ENCODE results near the gene ARVCF.
A peak's percentile ranks its signal among the peaks of the same experiment; 100 is the strongest.

ARVCF gene

GRCh38 chr22:19993926-19994325, 22.7 kb downstream of the ARVCF start:
- H3K36me3 ChIP-seq (ENCODE audit: control insufficient read depth in 2 of 2, insufficient read depth in 1 of 2, low read length in 2 of 2), result no peaks in the 10 kb centered on the region
- H3K9me3 ChIP-seq (ENCODE audit: control insufficient read depth, insufficient read depth, low read depth, low read length), result no peaks in the 10 kb centered on the region
- ChIA-PET POLR2A (no interaction called here), CTCF (no interaction called here)
- TF ChIP-seq ZNF660 (tag by site-specific recombination; IDR thresholded peaks at IDR 0.05) (no peak), ZNF366 (tag by site-specific recombination; conservative IDR thresholded peaks at IDR 0.05) (peak; percentile 89), EGR2 (tag by site-specific recombination; IDR thresholded peaks at IDR 0.05; ENCODE audit: low read depth) (peak; percentile 58; the same call in 1 of the 2 replicates), ZNF501 (tag by site-specific recombination; IDR thresholded peaks at IDR 0.05) (no peak), ZNF624 (tag by site-specific recombination; IDR thresholded peaks at IDR 0.05) (no peak), ZNF266 (tag by site-specific recombination; IDR thresholded peaks at IDR 0.05; ENCODE audit: low read depth) (no peak), KLF8 (tag by site-specific recombination; IDR thresholded peaks at IDR 0.05) (no peak), ZNF560 (tag by site-specific recombination; IDR thresholded peaks at IDR 0.05; ENCODE audit: borderline replicate concordance) (no peak), PRDM6 (tag by site-specific recombination; IDR thresholded peaks at IDR 0.05) (no peak), REPIN1 (tag by site-specific recombination; IDR thresholded peaks at IDR 0.05; ENCODE audit: low read depth) (no peak), ZNF175 (tag by site-specific recombination; IDR thresholded peaks at IDR 0.05) (no peak), PRDM10 (tag by site-specific recombination; IDR thresholded peaks at IDR 0.05) (no peak)
- no peak overlapping the region for H3K27ac ChIP-seq (ENCODE audit: extremely low read depth, low read depth, low read length)
- H3K4me3 ChIP-seq (ENCODE audit: low read depth, low read length), result no peak overlapping the region
- H3K4me1 ChIP-seq (ENCODE audit: control insufficient read depth, insufficient read depth, low read length), result no peaks in the 10 kb centered on the region

GRCh38 chr22:19992921-19993355, 23.7 kb downstream of the ARVCF start:
- H3K9me3 ChIP-seq (ENCODE audit: control insufficient read depth, insufficient read depth, low read depth, low read length), result no peaks in the 10 kb centered on the region
- no peaks in the 10 kb centered on the region for H3K4me1 ChIP-seq (ENCODE audit: control insufficient read depth, insufficient read depth, low read length)
- H3K4me3 ChIP-seq (ENCODE audit: low read depth, low read length), result no peak overlapping the region
- ChIA-PET CTCF (no interaction called here), POLR2A (no interaction called here)
- no peaks in the 10 kb centered on the region for H3K36me3 ChIP-seq (ENCODE audit: control insufficient read depth in 2 of 2, insufficient read depth in 1 of 2, low read length in 2 of 2)
- H3K27ac ChIP-seq (ENCODE audit: extremely low read depth, low read depth, low read length), result no peak overlapping the region
- TF ChIP-seq ZBTB26 (tag by site-specific recombination; optimal IDR thresholded peaks at IDR 0.05) (no peak), ZNF501 (tag by site-specific recombination; IDR thresholded peaks at IDR 0.05) (no peak), ZNF398 (tag by site-specific recombination; IDR thresholded peaks at IDR 0.05) (no peak), ZNF16 (tag by site-specific recombination; IDR thresholded peaks at IDR 0.05; ENCODE audit: low read depth) (no peak), SP3 (tag by site-specific recombination; IDR thresholded peaks at IDR 0.05) (no peak), ZNF580 (tag by site-specific recombination; IDR thresholded peaks at IDR 0.05) (no peak), ZNF449 (tag by site-specific recombination; IDR thresholded peaks at IDR 0.05) (no peak), ZNF221 (tag by site-specific recombination; IDR thresholded peaks at IDR 0.05; ENCODE audit: borderline replicate concordance) (no peak), ZNF555 (tag by site-specific recombination; conservative IDR thresholded peaks at IDR 0.05) (no peak), ZNF658 (tag by site-specific recombination; IDR thresholded peaks at IDR 0.05) (no peak)
